ENCODE measurements around the gene TRIM65. TPM values are rescaled to one million over a fixed set of nuclear protein-coding genes. Genes with fewer than 3 reads are reported as not detected.

The TRIM65 gene
- total RNA-seq, 2 experiments from 2014 or later, result 27.5 to 28.2 TPM

DNA sequence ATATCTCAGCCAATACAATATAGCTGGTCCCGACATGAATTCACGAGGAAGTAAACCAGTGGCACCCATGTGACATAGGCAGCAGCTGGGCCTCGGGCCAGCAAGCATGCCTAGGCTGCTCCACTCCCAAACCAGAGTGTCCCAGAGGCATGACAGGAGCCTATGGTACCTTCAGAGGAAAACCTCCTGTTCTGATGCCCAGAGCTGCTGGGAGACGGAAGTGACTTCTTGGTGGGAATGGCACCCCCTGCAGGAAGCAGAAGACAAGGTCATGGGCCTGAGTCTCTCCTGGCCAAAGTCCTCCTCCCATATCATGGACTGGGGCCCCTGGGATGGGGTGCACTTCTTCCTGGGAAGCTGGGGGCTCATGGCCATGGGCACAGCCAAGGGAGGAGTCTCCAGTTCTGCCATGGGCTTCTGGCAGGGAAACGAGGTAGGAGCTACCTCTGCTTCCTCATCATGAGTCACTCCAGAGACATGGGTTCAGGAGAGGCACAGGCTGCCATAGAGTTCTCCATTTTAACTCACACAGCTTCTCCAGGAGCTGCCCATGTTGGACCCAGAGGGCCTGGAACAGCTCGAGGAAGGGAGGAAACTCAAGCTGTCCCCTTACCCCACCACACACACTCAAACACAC is 30.7 kb upstream of the TRIM65 start:
- no peaks in the 10 kb centered on the region for H3K4me1 Mint-ChIP-seq (ENCODE audit: low read depth)
- ChIA-PET POLR2A (no interaction called here), CTCF (interaction anchor here (0.9 to 1.7 kb wide), 8 partner anchors 12 to 87 kb away, joined by 3 to 6 read pairs (median 3); partner anchors contain the start of genes FBF1 and MRPL38)
- intact Hi-C loops (cut with micrococcal nuclease), result no loop called here
- no peak overlapping the region for H3K27ac Mint-ChIP-seq
- H3K27me3 Mint-ChIP-seq, result no peaks in the 10 kb centered on the region
- H3K36me3 Mint-ChIP-seq, result no peaks in the 10 kb centered on the region
- no peak overlapping the region for H3K4me3 Mint-ChIP-seq
- no peaks in the 10 kb centered on the region for H3K9me3 Mint-ChIP-seq
- no peak for DNase-seq

DNA sequence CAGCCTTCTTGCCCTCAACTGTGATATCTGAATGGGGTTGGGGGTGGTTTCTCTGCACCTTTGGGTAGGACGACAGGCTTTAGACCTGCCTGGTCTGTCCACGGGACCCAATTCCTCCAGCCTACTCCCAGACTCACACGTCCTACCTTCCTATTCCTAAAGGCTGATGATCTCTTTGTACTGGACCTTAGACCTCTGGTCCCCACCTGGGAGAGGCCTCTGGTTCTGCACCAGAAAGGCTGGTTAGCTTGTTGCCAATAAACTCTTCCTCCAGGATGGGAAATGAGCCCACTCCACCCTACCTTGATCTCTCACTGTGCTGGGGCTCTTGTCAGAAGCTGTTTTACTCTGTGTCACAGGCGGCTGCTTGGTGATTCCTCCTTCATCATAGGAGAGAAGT is 29.7 kb upstream of the TRIM65 start:
- intact Hi-C loops (cut with micrococcal nuclease), result no loop called here
- Mint-ChIP-seq H3K36me3 (no peaks in the 10 kb centered on the region), H3K27me3 (no peaks in the 10 kb centered on the region), H3K27ac (no peak overlapping the region), H3K4me1 (ENCODE audit: low read depth) (no peaks in the 10 kb centered on the region), H3K9me3 (no peaks in the 10 kb centered on the region), H3K4me3 (no peak overlapping the region)
- CTCF ChIA-PET, result interaction anchor here (0.9 to 1.6 kb wide), 6 partner anchors 11 to 88 kb away, joined by 3 to 7 read pairs (median 4); partner anchors contain the start of gene FBF1
- no peak for DNase-seq
- POLR2A ChIA-PET, result no interaction called here

DNA sequence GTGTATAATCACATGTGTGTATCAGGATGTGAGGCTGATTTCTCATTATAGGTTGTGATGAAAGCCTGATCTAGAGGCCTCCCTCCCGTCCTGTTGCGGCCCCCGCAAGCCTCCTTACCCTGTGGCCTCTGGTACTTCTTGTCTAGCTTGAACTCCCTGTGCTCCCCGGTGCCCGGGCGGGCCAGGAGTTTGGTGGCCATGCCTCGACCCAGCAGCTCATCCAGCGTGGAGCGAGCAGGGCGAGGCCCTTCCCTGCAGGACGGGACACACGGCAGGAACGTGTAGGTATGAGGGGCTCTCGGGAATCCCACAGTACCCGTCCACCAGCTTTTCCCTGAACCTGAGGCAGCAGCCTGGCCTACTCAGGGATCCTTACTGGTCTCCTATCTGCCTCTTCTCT is 29.2 kb upstream of the TRIM65 start:
- Mint-ChIP-seq H3K27ac (no peak overlapping the region), H3K4me1 (ENCODE audit: low read depth) (no peaks in the 10 kb centered on the region), H3K4me3 (no peak overlapping the region), H3K36me3 (no peaks in the 10 kb centered on the region), H3K27me3 (no peaks in the 10 kb centered on the region), H3K9me3 (no peaks in the 10 kb centered on the region)
- no peak for DNase-seq
- POLR2A ChIA-PET, result no interaction called here
- CTCF ChIA-PET, result interaction anchor here (1.1 to 1.6 kb wide), 4 partner anchors 20 to 354 kb away, joined by 3 to 7 read pairs (median 4); no protein-coding TSS in a partner anchor
- intact Hi-C loops (cut with micrococcal nuclease), result no loop called here

DNA sequence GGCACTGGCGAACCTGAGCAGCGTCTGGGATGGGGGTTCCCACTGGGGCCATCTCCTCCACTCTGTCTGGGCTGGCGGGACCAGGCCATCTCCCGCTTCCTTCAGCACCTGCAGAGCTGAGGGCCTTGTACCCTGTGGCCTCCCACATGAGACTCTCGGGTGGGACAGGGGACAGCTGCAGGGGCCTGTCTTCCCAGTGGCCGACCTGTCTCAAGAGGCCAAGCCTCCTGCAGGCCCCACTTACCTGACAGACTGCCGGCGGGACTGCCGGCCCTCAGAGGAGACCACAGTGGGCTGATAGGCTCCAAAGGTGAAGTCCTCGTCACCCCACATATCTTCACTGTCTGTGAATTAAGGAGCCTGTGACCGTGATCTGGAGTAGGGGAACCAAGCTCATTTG is 28.4 kb upstream of the TRIM65 start:
- ChIA-PET CTCF (interaction anchor here (0.6 to 1.6 kb wide), 4 partner anchors 44 to 355 kb away, joined by 3 to 7 read pairs (median 4); no protein-coding TSS in a partner anchor), POLR2A (no interaction called here)
- no peak overlapping the region for H3K4me3 Mint-ChIP-seq
- no peak overlapping the region for H3K27ac Mint-ChIP-seq
- H3K9me3 Mint-ChIP-seq, result no peaks in the 10 kb centered on the region
- no peaks in the 10 kb centered on the region for H3K4me1 Mint-ChIP-seq (ENCODE audit: low read depth)
- intact Hi-C loops (cut with micrococcal nuclease), result no loop called here
- H3K27me3 Mint-ChIP-seq, result no peaks in the 10 kb centered on the region
- no peak for DNase-seq
- H3K36me3 Mint-ChIP-seq, result no peaks in the 10 kb centered on the region

DNA sequence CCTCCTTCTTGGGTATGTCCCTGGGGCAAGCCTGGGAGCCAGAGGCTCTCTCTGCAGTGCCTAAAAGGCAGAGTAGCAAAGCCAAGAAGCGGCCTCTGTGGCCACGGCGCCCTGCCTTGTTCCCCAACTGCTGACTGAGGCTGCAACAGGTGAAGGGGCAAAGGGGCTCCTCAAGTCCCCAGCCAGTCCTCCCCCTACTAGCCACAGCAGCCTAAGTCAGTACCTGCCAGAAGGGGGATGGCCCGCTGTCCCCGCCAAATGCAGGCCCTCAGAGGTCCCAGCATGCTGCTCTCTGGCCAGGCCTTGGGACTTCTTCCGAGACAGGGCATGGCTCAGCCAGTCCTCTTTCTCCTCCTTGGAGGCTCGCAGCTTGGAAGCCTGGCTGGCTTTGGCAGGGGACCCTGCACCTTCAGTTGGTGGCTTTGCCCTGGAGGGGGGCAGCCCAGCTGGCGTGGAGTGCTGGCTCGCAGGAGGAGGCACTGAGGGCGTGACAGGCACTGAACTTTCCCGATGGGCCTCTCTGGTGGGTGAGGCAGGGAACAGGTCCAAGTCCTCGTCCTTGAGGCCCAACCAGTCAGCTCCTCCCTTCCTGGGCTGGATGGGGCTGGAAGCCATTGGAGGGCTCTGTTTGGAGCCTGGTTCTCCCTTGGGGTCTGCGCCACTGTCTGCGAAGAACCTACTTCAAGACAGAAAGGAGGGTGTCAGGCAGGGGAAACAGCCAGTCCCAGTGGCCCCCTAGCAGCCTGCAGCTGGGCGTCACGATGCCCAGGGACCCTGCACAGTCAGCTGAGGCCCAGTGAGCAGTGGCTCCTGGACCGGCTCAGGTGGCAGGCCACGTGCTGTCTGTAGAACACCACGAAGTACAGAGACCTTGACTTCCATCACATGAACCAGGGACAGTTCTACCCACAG is 26.5 kb upstream of the TRIM65 start:
- no peaks in the 10 kb centered on the region for H3K27me3 Mint-ChIP-seq
- CTCF ChIA-PET, result no interaction called here
- intact Hi-C loops (cut with micrococcal nuclease), result no loop called here
- no peak overlapping the region for H3K27ac Mint-ChIP-seq
- no peaks in the 10 kb centered on the region for H3K9me3 Mint-ChIP-seq
- POLR2A ChIA-PET, result interaction anchor here (0.5 kb wide), 1 partner anchor 9 kb away, joined by 5 read pairs; no protein-coding TSS in a partner anchor
- DNase-seq, result no peak
- no peaks in the 10 kb centered on the region for H3K4me1 Mint-ChIP-seq (ENCODE audit: low read depth)
- peaks cover 3% of the 10 kb centered on the region for H3K36me3 Mint-ChIP-seq
- no peak overlapping the region for H3K4me3 Mint-ChIP-seq

DNA sequence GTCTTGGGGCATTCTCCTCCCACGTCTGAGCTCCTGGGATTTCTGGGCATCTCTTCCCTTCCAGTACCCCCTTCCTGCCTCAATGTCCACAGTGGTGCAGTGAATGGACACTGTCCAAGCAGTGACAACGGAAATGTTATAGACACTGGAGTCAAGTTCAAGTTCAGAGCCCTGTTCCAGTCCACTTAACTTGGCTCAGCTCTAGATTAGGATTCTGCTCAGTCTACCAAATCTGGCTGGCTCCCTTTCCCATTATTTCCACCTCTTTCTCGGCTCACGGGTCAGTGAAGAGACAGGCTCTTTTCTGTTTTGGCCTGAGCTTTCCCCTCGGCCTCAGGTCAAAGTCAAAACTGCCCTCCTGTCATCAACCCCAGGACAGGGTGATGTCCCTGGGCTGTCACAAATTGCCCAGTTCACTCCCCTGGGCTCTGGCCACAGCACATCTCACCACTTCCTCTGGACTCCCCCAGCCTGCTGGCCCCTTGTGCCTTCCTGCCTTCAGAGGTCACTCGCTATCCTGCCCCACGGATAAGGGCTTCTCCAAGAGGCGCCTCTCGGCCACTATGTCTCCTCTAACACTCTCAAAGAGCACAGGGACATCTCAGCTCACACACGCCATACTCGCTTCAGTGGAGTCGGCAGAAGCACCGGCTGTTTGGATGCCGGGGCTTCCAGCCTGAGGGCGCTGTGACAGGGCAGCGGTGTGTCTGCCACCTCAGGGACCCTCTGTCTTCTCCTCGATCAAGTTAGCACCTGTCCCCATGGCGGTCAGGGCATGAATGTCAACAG is 25.6 kb upstream of the TRIM65 start:
- Mint-ChIP-seq H3K36me3 (peaks cover 3% of the 10 kb centered on the region), H3K4me3 (no peak overlapping the region), H3K27ac (no peak overlapping the region), H3K4me1 (ENCODE audit: low read depth) (no peaks in the 10 kb centered on the region), H3K9me3 (no peaks in the 10 kb centered on the region), H3K27me3 (no peaks in the 10 kb centered on the region)
- CTCF ChIA-PET, result interaction anchor here (1.1 kb wide), 1 partner anchor 78 kb away, joined by 3 read pairs; the partner anchor contains the start of gene CDK3
- POLR2A ChIA-PET, result interaction anchor here (0.5 kb wide), 1 partner anchor 10 kb away, joined by 5 read pairs; no protein-coding TSS in a partner anchor
- intact Hi-C loops (cut with micrococcal nuclease), result no loop called here
- no peak for DNase-seq

DNA sequence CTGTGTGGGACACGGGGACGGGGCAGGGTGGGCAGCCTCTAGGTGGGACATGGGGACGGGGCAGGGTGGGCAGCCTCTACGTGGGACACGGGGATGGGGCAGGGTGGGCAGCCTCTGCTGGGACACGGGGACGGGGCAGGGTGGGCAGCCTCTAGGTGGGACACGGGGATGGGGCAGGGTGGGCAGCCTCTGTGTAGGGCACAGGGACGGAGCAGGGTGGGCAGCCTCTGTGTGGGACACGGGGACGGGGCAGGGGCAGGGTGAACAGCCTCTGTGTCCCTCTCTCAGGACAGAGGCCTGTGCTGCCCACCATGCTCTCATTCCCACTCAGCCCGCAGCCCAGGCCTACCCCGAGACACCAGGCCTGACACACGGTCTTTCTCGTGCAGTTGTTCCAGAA is 24.8 kb upstream of the TRIM65 start:
- H3K27ac Mint-ChIP-seq, result no peak overlapping the region
- ChIA-PET POLR2A (no interaction called here), CTCF (interaction anchor here (0.6 to 1.1 kb wide), 2 partner anchors 60 to 79 kb away, joined by 3 read pairs; partner anchors contain the start of gene CDK3)
- no peaks in the 10 kb centered on the region for H3K27me3 Mint-ChIP-seq
- intact Hi-C loops (cut with micrococcal nuclease), result no loop called here
- no peak overlapping the region for H3K4me3 Mint-ChIP-seq
- no peak for DNase-seq
- H3K36me3 Mint-ChIP-seq, result peaks cover 3% of the 10 kb centered on the region
- no peaks in the 10 kb centered on the region for H3K9me3 Mint-ChIP-seq
- no peaks in the 10 kb centered on the region for H3K4me1 Mint-ChIP-seq (ENCODE audit: low read depth)

DNA sequence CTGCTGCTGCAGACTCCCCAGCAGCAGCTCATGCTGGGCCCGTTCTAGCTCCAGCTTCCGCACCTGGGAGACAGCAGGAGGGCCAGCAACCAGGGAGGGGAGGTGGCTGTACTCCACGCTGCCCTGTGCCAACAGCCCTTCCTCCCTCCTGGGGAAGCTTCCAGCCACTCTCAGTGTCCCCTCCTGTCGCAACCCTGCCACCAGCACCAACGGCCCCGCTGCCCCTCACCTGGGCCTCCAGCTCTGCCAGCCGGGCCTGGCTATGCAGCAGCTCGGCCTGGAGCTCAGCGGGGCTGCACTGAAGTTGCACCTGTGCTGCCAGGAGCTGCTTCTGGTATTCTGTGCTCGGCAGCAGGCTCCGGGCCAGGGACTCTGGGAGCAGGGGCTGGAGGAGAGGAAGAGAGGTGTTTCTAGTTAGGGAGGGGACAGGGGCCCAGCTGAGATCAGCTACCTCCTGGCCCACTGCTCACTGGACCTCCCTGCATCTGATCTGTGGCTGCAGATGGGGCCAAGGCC is 23.4 kb upstream of the TRIM65 start:
- Mint-ChIP-seq H3K4me1 (ENCODE audit: low read depth) (no peaks in the 10 kb centered on the region), H3K27ac (no peak overlapping the region), H3K9me3 (no peaks in the 10 kb centered on the region), H3K36me3 (peaks cover 3% of the 10 kb centered on the region), H3K27me3 (no peaks in the 10 kb centered on the region), H3K4me3 (no peak overlapping the region)
- POLR2A ChIA-PET, result no interaction called here
- CTCF ChIA-PET, result interaction anchor here (0.6 kb wide), 1 partner anchor 29 kb away, joined by 3 read pairs; no protein-coding TSS in a partner anchor
- no peak for DNase-seq
- intact Hi-C loops (cut with micrococcal nuclease), result no loop called here

DNA sequence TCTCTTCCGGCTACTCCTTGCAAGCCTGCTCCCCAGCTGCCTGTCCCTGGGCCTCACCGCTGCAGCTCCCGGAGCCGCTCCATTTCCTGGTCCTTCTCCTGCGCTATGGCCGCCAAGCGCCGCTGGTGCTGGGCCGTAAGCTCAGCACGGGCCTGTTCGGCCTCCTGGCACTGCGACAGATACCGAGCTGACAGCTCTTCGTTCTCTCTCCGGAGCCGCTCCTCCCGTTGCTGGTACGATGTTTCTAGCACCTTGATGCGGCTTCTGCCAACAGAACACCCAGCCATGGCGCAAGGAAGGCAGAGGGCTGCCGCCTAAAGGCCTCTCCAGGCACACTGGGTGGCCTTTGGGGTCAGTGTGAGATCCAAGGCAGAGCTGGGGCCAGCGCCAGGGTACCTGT is 22.9 kb upstream of the TRIM65 start:
- Mint-ChIP-seq H3K4me1 (ENCODE audit: low read depth) (no peaks in the 10 kb centered on the region), H3K36me3 (peaks cover 3% of the 10 kb centered on the region), H3K27me3 (no peaks in the 10 kb centered on the region), H3K4me3 (no peak overlapping the region), H3K9me3 (no peaks in the 10 kb centered on the region), H3K27ac (no peak overlapping the region)
- no peak for DNase-seq
- POLR2A ChIA-PET, result no interaction called here
- CTCF ChIA-PET, result interaction anchor here (0.6 kb wide), 1 partner anchor 29 kb away, joined by 3 read pairs; no protein-coding TSS in a partner anchor
- intact Hi-C loops (cut with micrococcal nuclease), result no loop called here

DNA sequence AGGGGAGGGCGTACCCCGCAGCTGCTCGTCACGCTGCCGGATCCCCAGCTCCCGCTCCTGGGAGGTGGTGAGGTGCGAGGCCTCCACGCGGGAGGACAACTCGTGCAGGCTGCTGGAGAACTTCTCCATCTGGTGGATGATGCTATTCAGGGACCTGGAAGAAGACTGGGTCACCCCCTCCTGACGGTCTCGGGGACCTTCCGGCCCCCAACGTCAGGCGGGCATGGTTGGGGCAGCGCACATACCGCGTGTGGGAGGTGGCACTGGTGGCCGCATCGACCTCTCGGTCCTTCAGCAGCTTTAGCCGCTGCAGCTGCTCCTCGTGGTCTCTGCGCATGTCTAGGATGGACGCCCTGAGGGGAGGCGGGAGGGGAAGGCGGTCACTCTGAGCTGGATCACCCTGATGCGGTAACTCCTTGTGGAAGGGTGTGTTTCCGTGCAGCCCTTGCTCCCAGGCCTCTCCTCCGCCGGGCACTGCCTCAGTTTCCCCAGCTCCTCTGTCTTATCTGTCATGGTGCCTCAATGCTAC is 21.2 kb upstream of the TRIM65 start:
- peaks cover 8% of the 10 kb centered on the region for H3K36me3 Mint-ChIP-seq
- no peak for DNase-seq

DNA sequence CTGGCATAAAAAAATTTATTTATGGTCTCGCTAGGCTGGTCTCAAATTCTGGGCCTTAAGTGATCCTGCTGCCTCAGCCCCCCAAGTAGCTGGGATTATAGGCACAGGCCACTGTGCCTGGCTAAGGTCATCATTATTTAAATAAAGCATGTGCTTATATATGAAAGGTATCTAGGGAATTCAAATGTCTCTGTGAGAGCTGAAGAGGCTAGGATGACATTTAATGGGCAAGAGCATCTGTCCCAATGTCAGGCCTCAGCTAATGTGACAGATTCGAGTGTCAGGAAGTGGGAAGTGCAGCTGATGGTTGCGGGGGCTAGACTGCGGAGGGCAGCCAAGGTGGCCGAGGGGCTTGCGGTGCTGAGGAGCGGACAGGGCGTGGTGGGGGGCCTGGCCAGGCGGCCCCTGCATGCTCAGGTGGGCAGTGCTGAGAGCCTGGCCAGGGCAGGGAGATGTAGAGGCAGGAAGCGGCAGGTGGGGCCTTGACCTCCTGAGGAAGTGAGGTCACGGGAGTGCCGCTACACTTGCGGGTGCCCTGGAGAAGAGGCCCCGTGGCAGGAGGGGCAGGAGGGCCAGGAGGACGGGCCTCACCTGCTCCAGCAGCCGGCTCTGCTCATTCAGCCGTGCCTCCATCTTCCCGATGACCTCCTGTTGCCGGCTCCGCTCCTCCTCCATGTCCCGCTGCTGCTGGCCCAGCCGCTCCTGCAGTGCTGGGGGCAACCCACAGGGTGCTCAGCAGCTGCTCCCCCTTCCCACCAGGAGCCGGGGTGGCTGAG is 20.6 kb upstream of the TRIM65 start:
- H3K9me3 Mint-ChIP-seq, result no peaks in the 10 kb centered on the region
- H3K4me1 Mint-ChIP-seq (ENCODE audit: low read depth), result no peaks in the 10 kb centered on the region
- no peak overlapping the region for H3K4me3 Mint-ChIP-seq
- ChIA-PET POLR2A (no interaction called here), CTCF (interaction anchor here (0.8 to 1.2 kb wide), 3 partner anchors 12 to 88 kb away, joined by 3 to 4 read pairs (median 3); partner anchors contain the start of genes CDK3 and MRPL38)
- no peak for DNase-seq
- intact Hi-C loops (cut with micrococcal nuclease), result no loop called here
- H3K27me3 Mint-ChIP-seq, result no peaks in the 10 kb centered on the region
- no peak overlapping the region for H3K27ac Mint-ChIP-seq
- peaks cover 8% of the 10 kb centered on the region for H3K36me3 Mint-ChIP-seq

More for the DNA sequence above, 21.2 kb upstream of the TRIM65 start:
- Mint-ChIP-seq H3K9me3 (no peaks in the 10 kb centered on the region), H3K27ac (no peak overlapping the region), H3K4me3 (no peak overlapping the region), H3K4me1 (ENCODE audit: low read depth) (no peaks in the 10 kb centered on the region), H3K27me3 (no peaks in the 10 kb centered on the region)
- CTCF ChIA-PET, result interaction anchor here (0.9 to 1.2 kb wide), 2 partner anchors 13 to 87 kb away, joined by 3 read pairs; partner anchors contain the start of gene MRPL38
- POLR2A ChIA-PET, result no interaction called here
- intact Hi-C loops (cut with micrococcal nuclease), result no loop called here

Data from activated CD4-positive, alpha-beta memory T cell treated with anti-CD3 and anti-CD28 coated beads for 36 hours (primary cell).